HG03442 (cell line): ENCODE measurements around the gene TXK.

Source experiments
- ATAC-seq: cut with Tn5 transposase; IDR thresholded peaks from one replicate; pipeline ENCODE4 v1.9.1; 2021; ENCODE audit warnings: mild to moderate bottlenecking, moderate library complexity; ENCODE audit not compliant: unreplicated experiment

Gene TXK

DNA sequence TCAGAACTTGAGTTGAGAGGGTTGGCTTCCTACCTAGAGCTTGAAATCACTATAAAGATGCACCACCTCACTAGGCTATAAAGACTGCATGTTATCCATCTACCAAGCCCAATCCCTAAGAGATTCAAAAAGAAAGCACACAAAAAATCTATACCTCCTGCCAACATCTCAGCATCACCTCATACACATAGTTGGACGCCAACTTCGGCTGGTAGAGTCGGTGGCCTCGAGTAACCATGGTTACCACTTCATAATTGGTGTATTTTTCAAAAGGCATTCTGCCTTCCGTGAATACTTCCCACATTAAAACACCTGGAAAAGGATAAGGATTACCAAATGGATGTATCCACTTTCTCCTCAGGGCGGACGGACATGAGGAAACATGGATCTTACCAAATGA lies 4.5 kb upstream of the TXK start:
- ATAC-seq, result no peak

DNA sequence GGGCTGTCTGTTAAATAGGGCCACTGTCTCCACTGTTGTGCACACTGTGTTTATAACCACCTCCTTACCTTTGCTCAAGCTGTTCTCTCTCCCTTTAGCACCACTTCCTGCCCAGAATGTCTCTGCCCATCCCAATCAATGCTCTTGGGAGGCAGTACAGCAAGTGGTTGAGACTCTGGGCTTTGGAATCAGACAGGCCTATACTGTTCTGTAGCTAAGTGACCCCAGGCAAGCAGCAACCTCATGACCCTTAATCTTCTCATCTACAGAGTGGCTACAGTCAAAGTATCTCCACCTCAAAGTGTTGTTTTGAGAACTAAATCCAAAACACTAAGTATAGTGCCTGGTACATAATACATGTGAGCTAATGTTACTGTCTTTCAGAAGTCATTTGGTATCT lies 3.8 kb upstream of the TXK start:
- no peak for ATAC-seq

DNA sequence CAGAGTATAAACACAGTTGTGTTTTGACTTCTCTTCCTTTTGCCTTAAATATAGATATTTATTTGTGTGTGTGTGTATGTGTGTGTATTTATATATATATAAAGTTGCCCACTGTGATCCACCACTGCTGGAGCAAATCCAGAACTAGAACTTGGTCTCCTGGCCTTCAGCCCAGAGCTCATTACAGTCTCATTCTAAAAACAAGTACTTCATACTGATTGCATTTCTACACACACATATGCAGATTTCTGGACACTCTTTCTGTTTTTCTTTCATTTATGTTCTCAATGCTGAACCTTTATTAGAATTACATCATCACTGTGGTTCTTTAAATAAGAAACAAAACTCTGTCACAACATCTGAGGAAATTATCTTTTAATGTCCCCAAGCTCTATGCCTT lies 381 bp downstream of the TXK start:
- ATAC-seq, result no peak

DNA sequence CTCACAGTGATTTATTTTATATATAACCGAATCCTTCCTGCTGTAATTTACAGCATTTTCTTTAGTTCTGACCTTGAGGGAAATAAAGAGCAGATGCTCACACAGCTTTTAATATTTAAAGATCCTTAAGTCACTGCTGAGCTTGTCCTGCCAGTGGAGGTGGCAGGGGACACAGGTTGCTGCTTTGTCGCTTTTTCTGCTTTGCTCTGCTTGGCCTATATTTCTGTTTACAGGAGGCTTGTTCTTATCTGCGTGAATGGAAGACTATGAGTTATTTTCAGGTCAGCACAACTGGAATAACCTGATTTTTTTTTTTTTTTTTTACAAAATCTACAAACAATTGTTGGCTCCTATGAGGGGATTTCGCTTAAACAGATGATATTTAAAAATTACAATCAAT lies 2.3 kb downstream of the TXK start:
- ATAC-seq, result no peak

DNA sequence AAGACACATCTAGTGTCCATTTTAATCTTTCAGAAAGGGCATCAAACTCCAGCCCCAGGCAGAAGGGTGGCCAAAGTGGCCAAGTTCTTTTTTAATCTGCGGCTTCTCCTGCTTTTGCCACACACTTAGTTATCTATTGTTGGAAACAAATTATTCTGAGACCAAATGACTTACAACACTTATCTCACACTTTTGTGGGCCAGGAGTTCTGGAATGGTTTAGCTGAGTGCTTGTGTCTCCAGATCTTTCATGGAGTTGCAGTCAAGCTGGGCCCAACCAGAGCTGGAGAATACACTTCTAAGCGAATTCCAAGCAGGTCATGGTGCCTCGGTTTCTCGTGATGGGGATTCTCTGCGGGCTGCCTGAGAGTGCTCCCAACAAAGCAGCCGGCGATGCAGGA lies 4.0 kb downstream of the TXK start:
- no peak for ATAC-seq

DNA sequence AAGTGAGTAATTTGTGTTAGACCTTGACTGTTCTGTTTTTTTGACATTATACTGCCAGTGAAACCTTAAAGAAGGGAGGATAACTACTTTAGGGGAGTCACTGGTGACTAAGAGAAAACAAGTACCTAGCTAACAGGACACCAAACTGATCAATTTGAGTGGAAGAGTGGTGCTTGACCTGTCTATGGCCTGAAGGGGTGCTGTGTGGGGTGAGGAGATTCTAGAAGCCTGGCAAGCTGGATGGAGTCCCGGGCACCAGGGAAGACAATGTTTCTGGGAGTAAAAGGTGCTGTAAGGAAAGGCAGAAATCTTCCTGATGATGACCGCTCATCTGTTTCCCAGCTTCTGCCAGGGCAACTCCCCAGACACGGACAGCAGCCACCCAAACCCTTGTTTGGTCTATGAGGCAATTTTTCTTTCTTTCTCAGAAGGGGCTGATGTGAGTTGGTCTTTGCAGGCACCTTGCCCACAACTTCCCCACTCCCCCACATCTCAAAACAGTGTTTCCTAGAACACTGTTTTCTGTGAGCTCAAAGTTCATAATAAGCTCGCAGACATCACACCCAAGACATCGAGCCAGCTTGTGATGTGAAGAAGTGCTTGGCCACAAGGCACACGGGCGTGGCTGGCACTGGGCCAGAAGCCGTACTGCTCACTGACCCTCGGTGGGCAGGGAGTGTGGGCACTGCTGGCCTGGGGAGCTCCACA lies 4.6 kb downstream of the TXK start:
- ATAC-seq, result no peak

DNA sequence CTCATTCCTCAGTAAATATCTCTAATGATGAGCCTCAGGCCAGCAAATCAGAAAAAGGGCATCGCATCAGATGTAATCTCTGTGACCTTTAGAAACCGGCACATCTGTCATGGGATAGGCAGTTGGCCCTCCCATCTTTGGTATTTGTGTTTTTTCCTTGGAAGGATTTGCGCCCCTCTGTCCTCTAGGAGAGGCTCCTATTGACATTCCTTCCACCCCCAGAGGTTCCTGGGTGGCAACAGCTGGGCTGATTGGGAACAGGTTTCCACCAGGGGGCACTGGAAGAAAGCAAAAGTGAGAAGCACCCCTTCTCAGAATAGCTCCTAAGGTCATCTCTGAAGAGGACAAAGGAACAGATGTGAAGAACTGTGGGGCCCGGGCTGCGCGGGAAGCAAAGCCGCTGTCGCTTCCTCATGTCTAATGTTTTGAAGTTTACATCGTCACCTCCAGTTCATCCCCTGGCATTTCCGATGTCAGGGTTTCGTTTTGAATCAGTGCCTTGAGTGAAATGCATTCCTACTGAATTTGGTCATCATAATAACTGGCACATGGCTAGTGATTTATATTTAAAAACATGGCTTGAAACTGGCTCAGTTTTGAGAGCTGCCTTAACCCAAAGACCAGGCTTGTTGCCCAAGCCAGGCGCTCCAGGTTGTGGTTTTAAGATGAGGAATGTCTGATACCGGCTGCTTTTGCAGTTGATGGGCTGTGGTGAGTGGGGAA lies 6.2 kb downstream of the TXK start:
- peak; percentile 95 for ATAC-seq

DNA sequence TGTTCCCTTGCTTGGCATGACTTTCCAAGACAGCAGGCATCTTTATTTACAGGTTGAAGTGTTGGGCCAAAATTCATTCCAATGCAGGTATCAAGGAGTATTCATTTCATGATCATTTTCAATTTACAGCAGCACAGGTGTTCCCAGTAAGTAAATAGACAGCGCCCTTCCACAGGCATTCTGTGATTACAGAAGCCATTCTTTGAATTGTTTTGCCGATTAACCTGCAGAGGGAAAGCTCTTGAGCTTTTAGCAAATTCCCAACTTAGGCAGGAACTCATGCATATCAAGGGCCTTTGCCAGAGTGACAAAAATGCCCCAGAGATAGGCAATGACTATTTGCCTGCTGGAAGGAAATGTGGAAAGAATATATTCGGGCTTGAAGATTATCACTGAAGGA lies 6.8 kb downstream of the TXK start:
- ATAC-seq, result no peak

DNA sequence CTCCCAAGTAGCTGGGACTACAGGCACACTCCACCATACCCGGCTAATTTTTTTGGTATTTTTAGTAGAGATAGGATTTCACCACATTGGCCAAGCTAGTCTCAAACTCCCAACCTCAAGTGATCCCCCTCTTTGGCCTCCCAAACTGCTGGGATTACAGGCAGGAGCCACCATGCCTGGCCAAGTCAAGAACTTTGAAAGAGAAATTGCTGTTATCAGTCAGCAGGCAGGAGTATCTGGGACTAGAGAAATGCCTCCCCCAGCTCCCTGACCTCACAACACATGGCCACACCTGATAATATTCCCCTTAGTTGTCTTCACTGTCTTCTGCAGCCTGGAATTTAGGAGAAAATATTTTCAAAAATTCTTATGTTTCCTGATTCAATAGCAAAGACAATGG lies 7.4 kb downstream of the TXK start:
- ATAC-seq, result no peak

DNA sequence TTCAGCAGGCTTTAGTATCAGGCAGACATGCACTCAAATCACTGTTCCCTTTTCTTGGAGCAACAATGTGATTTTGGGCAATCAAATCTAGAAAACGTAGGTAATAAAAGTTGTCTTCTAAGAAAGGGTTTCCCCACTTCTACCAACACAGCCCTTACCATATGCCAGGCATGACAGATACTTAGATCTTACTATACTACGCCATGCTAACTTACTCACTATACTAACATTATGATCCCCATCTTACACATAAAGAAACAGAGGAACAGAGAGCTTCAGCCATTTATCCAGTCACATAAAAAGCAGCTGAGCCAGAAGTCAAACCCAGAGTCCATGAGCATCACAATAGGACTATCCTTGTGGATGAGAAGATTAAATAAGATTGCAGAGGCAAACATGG lies 9.2 kb downstream of the TXK start:
- no peak for ATAC-seq

DNA sequence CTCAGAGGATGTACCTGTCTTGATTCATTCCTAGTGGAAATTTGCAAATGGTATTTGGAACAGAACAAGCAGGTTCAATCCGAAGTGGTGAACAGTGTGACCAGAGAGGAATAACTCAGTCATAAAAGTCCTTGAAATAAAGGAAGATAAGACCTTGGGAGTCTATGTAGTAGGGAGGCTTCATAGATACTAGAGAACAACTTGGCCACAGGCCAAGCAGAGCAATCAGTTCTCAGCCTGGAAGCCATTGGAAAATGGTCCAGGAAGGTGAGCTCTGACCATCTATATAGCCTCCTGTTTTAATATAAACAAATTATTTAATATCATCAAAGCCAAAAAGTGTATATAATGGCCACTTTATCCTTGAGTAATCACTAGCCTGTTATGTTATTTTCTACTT lies 11.3 kb downstream of the TXK start:
- ATAC-seq, result no peak

DNA sequence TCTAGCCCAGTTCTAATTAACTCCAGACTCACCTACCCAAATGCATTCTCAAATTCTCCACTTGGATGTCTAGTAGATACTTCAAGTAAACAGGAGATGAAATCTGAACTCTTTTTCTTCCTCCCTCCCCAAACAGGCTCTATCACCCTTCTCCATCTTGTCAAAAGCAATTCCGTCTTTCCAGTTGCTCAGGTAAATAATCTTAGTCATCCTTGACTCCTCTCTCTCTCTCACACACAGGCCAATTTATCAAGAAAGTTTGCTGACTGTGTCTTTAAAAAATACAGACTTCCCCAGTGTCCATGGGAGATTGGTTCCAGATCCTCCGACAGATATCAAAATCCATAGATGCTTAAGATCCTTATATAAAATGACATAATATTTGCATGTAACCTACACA lies 12.9 kb downstream of the TXK start:
- ATAC-seq, result no peak

DNA sequence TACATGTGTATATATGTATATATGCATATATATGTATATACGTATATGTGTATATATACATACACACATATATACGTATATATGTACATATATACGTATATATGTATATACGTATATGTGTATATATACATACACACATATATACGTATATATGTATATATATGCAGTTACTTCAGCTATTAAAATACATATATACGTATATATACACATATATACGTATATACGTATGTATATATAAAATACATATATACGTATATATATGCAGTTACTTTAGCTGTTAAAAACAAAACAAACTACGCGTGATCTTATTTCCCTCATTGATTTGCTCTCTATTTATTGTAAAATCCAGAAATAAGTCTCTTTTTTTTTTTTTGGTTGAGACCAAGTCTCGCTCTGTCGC lies 13.9 kb downstream of the TXK start:
- ATAC-seq, result no peak

DNA sequence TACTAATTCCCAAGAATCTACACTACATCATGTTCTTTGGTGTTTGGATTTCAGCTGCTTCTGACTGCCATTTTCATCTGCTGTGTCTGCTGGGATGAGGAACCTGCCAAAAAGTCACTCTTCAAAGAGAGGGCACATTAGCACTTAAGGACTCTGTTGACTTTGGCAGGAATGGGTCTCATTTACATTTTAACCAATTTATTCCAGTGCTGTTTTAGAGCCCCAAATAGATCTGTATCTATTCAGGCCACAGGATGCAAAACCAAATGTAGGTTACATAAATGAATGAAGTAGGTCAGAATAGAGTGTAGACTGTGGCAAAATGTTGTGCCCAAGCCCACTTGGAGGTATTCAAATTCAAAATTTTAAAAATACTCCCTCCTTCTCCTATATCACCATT lies 14.4 kb downstream of the TXK start:
- ATAC-seq, result no peak

DNA sequence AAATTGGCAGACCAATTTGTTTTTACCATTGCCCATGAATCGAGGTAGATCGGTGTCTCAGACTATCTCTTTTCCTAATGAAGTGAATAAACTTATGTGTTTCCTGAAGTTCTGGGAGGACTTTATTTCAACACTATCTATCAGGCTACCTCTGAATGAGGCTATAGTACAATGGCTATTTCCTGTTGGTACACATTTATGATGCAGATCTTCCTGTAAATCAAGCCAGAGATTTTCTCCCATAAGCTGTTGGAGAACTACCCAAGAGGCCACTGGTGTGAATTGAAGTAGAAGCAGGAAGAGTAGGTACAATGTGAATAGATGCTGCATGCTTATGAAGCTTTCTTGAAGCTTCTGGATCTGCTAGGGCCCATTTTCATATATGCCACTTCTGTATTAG lies 16.0 kb downstream of the TXK start:
- ATAC-seq, result no peak

DNA sequence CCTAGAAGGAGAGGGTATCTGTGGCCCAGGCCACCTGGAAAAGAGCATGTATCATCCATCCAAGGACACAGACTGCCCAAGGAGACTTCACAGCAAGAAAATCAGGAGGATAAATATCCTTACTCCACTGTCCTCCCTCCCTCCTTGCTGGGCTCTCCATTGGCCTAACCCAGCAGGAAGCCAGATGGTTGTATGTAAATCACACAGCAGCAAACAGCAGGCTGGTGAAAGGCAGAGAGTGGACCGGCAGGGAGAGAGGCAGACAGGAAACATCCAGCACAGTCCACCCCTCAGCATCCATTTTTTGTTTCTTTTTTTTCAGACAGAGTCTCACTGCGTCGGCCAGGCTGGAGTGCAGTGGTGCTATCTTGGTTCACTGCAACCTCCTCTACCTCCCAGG lies 17.5 kb downstream of the TXK start:
- ATAC-seq, result no peak

DNA sequence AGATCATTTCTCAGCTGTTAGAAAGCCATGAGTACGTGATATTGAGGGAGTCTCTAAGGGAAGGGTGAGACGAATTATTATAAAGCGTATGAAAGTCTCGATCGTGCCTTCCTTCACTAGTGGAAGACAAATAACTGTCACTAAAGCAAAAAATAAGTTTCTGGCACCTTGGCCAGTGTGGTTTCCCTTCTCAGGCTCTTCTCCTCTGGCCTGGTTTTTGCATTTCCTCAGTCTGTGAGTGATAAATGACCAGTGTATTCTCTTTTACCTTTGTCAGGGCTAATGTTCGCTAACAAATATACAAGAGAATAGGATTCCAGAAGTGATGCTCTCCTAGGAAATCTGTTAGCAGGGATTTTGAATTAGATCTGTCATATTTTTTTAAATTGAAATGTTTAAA lies 19.6 kb downstream of the TXK start:
- no peak for ATAC-seq

DNA sequence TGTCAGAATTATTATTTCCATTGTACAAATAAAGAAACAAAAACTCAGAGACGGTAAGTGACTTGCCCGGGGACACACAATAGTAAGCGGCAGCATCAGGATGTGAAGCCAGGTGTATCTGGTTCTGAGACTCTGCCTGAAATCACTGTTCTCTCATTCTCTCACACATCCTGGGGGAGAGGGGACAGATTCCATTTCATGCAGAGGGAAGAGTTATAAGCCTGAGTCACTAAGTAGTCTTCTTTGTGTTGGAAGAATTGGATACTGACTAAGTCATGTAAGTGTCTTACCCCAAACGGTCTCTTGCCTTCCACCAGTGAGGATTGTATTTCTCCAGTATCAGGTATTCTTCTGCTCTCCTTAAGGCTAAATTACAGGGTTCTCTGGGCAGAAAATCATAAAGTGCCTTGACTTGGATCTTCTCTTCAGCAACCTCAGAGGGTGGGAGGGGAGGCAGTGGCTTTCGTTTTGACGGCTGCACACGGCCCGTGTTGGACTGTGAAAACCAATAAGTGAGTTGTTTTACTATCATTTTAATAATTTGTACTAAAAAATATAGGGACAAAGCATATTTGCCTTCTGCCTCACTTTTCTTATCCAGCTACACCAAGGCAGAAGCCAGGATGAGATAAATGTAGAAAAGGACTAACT lies 21.9 kb downstream of the TXK start:
- no peak for ATAC-seq

DNA sequence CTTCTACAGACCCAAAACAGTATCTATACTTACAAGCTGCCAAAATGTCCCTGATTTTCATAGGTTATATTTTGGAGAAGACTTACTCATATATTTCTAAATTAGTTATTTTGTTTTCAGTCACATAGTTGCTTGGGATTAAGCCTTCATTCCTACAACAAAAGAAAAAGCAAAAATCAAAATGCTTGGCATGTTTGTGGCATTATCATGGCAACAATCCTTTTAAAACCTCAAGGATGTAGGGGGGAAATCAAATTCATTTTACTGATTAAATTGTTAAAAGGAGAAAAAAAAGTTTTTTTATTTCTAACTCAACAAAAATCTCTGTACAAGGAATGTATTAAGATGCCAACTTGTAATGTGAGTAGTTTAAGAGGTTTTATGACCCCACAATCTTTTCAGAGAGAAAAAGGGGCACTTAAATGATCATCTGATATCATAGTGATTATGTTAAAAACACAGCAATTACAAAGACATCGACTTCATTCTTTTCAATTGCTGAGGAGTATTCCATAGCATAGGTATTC lies 23.5 kb downstream of the TXK start:
- no peak for ATAC-seq

DNA sequence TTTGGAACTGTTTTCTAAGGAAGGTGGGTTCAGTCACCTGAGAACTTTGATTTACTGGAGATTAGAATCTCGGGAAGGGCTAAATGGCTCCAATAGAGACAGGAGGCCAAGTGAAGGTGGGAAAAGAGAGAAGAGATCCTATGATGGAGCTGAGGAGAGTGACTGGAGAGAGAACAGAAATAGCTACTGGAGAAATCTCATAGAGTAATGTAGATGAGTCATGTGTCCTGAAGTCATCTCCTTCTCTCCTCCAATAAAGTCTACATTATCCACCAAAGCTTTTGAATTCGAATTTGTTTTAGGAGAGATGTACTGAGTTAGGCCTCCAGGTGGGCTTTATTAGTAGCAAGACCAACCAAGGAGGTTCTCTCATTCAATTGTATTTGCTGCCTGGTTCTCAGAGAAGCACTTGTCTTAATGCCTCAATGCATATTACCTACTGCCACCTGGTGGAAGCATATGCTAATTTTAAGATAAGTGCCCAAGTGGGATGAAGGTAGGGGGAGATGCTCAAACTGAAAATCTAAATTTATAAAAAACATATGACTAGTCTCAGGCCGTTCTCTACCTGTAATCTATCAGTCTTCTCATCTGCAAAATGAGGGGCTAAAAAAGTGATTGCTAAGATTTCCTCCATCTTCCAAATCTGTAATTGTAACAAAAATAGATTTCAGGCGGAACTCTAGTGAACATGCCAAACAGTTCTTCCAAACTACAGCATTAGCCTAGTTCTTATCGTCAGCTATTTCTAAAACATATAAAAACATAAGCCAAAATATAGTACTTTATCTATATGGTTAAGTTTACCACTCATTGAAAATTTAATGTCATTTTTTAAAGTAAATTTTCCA lies 24.4 kb downstream of the TXK start:
- ATAC-seq, result no peak
